Measurements from ENCODE around the gene RPL10.

GRCh38 chrX:154360155-154360713 lies 37.9 kb upstream of the RPL10 start:
- TF ChIP-seq, protein P1, sequence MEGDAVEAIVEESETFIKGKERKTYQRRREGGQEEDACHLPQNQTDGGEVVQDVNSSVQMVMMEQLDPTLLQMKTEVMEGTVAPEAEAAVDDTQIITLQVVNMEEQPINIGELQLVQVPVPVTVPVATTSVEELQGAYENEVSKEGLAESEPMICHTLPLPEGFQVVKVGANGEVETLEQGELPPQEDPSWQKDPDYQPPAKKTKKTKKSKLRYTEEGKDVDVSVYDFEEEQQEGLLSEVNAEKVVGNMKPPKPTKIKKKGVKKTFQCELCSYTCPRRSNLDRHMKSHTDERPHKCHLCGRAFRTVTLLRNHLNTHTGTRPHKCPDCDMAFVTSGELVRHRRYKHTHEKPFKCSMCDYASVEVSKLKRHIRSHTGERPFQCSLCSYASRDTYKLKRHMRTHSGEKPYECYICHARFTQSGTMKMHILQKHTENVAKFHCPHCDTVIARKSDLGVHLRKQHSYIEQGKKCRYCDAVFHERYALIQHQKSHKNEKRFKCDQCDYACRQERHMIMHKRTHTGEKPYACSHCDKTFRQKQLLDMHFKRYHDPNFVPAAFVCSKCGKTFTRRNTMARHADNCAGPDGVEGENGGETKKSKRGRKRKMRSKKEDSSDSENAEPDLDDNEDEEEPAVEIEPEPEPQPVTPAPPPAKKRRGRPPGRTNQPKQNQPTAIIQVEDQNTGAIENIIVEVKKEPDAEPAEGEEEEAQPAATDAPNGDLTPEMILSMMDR (conservative IDR thresholded peaks at IDR 0.05; ENCODE audit: low read depth, low read length), result no peak
- no peak for TF ChIP-seq EZH2 (IDR thresholded peaks at IDR 0.05; ENCODE audit: borderline replicate concordance, low read depth, low read length, poor library complexity, severe bottlenecking)

Data from A673 (cell line).